ENCODE measurements around the gene GJB2.
A peak's percentile ranks its signal among the peaks of the same experiment; 100 is the strongest.

GJB2 gene

DNA sequence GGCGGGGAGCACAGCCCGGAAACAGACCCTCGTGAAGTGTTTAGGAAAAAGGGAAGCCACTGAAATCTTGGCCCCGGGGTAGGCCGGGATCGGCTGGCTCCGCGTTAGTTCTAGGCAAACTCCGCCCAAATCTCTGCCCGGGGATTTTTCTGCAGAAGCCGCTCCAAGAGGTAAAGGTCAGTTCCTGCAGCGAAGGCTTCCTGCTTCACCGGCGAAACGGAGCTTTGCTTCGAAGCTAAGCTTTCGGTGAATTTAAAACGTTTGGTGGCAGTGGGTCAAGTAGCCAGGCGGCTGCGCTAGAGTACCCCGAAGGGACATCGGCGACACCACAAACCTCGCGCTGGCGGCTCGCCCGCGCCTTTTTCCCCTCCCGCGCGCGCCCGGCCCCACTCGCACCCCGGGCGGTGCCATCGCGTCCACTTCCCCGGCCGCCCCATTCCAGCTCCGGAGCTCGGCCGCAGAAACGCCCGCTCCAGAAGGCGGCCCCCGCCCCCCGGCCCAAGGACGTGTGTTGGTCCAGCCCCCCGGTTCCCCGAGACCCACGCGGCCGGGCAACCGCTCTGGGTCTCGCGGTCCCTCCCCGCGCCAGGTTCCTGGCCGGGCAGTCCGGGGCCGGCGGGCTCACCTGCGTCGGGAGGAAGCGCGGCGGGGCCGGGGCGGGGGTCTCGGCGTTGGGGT lies 441 bp downstream of the GJB2 start:
- DNase-seq = peak; percentile 6

DNA sequence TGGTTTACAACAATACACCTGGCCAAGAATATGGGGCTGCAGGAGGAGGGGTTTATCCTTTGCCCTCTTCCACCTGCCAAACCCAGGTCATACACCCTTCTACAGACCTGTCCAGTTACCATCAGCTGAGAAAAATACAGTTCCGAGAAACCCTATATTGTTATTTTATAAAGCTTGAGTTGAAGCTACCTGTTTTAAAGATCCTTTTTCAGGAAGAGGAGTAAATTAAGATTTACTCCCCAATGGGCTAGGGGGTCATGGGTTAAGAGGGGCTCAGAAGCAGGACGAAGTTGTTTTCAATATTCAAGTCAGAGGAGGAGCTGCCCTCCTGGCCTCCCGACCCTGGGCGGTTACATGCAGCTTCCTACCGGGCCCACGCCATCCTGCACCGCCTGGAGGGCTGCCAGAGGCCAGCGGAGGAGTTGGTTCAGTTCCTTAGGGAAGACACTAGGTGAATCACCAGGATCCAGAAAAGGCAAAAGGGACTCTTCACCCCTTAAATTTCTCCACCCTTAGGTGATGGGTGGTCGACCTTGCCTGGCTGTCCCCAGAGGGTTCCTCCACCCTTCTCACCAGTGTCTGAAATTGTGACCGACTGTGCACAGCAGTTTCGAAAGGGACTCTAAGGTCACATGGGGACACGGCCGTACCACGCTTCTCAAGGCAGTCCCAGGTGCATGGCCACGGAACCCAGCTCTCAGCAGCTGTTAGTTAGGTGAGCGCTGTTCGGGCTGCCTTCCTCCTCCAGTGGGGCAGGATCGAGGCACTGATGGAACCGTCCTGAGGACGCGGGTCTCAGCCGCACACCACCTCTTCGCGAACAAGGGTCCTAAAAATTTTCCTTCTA lies 1.2 kb downstream of the GJB2 start:
- no peak for DNase-seq

DNA sequence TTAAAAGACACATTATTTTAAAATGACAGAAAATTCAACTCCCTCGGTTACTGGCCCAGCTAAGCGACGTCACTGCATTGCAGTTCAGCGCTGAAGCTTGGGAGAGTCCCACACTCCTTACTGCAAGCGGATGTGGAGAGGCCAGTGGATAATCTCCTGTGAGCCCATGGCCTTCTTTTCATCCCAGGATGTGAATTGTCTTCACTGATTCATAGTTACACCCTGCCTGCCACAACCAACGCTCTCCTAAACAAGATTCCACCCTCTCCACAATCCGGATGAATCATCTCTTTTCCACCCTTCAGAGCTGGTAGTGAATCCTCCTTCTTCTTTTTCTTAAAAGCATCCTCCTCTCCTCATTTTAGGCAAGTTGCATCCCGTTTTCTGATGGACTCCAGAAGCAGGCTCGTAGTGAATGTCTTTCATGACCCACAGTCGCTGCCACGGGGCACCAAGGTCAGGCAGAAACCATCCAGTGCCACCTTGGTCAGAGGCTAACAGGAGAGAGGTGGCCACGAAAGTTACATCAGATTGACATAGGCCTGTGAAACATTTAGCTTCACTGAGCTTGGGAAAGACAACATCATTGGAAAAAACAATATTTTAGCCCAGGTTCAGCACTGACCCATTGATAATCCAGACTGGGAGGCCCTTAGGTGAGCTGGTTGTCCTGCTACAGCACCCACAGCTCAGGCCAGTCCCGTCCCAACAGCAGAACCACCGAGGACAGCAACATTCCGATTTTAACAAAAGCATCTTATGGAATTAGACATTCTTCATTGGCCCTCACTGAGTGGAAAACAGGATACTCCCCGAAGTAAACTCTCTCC lies 2.0 kb downstream of the GJB2 start:
- no peak for DNase-seq

DNA sequence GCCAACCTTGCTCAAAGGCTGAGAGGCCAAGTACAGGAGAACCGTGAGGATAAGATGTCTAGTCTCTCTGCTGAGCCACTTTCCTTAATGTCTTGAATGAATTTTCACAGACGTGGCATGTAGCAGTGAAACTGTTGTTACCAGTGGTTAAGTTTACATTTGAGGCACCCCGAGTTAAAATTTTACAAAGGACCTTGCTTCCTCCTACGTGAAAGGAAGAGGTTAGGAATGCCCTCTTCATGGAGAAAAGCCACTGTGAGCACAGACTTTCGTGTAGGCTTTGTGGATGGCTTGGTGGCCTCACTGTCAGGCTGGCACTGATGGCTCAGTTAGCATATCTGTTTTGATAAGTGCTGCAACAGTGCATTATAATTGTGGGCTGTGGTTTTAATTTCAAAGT lies 2.7 kb downstream of the GJB2 start:
- DNase-seq = no peak

DNA sequence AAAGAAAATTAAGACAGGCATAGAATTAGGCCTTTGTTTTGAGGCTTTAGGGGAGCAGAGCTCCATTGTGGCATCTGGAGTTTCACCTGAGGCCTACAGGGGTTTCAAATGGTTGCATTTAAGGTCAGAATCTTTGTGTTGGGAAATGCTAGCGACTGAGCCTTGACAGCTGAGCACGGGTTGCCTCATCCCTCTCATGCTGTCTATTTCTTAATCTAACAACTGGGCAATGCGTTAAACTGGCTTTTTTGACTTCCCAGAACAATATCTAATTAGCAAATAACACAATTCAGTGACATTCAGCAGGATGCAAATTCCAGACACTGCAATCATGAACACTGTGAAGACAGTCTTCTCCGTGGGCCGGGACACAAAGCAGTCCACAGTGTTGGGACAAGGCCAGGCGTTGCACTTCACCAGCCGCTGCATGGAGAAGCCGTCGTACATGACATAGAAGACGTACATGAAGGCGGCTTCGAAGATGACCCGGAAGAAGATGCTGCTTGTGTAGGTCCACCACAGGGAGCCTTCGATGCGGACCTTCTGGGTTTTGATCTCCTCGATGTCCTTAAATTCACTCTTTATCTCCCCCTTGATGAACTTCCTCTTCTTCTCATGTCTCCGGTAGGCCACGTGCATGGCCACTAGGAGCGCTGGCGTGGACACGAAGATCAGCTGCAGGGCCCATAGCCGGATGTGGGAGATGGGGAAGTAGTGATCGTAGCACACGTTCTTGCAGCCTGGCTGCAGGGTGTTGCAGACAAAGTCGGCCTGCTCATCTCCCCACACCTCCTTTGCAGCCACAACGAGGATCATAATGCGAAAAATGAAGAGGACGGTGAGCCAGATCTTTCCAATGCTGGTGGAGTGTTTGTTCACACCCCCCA lies 3.8 kb downstream of the GJB2 start:
- DNase-seq = no peak

DNA sequence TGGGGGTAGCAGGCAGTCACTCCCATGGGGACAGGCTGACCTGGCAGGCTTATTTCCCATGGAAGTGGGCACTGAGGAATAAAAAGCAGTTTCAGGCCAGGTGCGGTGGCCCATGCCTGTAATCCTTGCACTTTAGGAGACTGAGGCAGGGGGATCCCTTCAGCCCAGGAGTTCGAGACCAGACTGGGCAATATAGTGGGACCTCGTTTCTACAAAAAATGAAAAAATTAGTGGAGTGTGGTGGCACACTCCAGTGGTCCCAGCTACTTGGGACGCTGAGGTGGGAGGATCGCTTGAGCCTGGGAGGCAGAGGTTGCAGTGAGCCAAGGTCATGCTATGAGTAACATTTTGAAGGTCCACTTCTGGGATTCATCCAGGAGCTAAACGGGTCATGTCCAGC lies 6.0 kb downstream of the GJB2 start:
- no peak for DNase-seq

DNA sequence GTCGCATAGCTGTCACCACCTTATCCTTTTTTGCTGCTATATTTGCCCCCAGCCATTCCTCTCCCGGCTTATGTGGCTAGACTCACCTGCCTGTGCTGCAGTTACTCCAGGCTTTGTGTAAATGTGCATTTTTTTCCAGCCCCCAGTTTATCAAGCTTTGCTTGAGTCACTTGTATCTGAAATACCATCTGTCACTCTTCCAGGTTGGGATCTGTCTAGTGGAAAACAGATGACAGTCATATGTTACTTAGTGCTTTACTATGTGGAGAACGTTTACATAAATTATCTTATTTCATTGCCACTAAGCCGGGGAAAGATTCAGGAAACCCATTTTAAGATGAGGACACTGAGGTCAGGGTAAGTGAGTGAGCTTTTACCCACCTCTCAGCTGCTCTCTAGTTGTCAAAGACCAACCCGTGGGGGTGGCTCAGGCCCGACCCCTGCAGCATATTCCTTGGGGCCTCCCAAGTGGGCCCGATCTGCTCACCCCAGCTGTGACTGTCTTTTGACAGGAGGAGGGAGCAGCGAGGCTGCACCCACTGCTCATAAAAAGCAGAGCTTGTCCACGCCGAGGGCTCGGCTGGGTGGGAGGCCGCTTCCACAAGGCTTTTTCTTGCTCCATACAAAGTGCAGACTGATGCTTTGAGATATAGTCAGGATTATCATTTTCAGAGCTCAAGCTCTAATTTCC lies 7.2 kb downstream of the GJB2 start:
- no peak for DNase-seq

DNA sequence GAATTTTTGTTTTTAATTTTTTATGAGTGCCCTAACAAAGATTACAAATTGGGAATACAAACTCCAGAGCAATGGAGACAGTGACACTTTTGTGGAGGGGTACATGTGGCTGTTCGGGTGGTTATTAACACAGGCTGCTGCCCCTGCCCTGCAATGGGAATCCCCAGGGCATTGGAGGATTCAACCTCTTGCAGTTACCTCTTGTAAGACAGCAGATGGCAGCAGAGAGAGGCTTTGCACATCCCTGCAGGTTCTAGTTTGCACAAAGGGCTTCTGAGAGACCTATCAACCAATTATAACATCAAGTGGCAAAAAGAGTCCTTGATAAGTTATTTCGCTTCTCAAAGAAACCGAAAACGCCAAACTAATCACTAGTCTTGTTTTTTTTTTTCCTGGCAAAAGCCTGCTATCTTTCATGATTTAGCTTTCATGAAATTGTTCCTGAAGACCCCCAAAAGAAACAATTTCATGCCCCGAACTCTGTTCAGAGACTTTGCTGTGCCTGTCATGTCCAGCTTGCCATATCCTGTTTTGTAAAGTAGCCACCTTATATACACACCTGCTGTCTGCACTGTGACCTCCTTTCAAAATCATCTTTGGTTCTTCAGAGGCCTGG lies 10.4 kb downstream of the GJB2 start:
- peak; percentile 29 for DNase-seq

DNA sequence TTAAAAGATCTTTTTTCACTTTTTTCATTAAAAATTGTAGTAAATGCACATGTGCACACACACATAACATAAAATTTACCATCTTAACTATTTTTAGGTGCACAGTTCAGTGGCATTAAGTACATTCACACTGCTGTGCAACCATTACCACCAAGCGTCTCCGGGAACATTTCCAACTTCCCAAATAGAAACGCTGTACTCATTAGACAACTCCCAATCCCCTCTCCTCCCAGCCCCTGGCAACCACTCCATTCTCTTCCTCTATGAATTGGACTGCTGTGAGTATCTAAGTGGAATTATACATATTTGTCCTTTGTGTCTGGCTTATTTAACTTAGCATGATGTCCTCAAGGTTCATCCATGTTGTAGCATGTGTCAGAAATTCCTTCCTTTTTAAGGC lies 11.6 kb downstream of the GJB2 start:
- DNase-seq = no peak

DNA sequence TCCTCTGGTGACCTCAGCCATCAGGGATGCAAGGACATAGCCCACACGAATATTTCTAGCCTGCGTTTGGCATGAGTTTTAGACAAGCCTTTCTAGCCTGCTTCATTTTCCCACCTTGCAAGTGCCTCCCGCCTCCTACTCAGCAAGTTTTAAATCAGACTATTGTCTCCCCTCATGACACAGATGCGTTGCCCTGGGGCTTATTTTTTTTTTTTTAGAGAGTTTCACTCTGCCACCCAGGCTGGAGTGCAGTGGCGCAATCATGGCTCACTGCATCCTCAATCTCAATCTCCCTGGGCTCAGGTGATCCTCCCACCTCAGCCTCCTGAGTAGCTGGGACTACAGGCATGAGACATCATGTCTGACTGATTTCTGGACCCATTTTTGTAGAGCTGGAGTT lies 14.6 kb downstream of the GJB2 start:
- no peak for DNase-seq

DNA sequence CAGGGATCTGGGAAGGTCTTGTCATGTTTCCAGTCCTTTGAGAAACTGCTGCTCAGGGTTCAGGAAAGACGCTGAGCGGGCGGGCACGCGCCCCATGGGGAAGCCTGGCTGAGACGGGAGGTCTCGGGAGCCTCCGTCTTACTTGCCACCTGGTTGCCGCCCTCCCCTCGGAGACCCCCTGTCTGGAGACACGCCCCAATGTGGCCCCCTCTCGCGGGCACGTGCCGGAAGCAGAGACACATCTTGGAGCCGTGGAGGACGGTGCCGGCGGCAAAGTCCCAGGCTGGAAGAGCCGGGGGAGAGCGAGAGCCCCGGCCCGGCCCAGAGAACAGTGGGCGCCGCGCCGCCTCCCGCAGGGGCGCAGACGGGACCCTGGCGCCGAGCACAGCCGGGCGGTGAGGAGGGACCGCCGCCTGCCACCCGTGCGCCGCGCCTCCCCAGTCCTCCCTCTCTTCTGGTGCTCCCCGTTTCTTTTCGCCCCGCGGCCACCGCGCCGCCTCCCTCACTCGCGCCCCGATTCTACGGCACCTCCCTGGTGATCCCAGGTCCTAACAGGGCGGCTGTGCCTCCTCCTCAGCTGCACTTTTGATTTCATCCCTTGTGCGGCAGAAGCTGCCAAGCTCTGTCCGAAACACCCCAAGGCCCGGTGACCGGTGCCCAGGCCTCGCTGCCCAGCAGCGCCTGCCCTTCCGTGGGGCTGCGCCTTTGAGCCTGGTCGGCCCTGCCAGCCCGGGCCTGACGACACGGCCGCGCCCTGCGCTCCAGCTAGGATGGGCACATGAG lies 15.5 kb downstream of the GJB2 start:
- no peak for DNase-seq

DNA sequence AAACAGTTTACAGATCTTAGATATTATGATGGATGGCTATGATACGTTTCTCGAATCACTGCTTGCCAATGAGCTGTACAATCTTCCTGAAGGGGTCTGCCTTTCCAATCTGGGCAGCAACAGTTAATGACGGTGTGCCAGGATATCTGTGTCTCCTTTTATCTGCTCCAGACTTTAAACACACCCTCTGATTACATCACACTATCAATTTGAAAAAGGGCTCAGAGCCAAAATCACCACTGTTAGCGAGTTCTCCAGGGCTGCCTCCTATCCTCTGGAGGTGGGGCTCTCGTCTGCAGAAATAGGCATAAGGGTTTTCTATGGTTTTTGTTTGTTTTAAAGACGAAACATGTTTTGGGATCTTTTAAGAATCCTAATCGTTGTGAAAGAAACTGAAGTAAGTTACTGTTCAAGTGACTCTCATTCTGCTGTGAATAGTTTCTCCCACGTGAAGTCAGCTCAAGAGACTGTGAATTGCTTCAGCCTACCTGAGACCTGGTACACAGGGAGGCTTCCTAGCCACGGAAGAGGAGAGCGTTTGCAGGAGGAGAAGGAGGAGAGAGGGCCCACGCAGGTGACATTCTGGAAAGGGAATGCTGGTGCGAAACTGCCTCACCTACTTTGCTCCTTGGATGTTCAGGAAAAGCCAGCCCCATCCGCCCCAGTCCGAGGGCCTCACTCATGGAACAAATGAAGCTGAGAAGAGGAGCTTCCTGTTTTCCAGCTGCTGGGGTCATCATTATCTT lies 16.7 kb downstream of the GJB2 start:
- no peak for DNase-seq

DNA sequence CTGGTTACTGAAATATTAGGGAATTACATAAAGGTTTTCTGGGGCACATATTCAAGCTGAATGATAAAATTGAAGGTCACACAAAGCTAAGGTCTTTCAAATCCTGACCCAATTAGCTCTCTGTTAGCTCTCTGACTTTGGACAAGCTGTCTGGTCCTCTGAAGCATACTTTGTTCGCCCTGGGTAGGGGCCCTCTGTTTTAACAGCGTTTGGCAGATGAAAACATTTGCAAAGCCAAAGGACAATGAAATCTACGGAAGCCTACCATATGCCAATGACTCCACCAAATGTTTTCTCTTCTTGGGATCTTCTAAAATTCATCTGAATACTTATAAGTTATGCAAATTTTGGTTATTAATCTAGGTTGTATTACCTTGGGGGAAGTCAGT lies 17.3 kb downstream of the GJB2 start:
- DNase-seq = no peak

DNA sequence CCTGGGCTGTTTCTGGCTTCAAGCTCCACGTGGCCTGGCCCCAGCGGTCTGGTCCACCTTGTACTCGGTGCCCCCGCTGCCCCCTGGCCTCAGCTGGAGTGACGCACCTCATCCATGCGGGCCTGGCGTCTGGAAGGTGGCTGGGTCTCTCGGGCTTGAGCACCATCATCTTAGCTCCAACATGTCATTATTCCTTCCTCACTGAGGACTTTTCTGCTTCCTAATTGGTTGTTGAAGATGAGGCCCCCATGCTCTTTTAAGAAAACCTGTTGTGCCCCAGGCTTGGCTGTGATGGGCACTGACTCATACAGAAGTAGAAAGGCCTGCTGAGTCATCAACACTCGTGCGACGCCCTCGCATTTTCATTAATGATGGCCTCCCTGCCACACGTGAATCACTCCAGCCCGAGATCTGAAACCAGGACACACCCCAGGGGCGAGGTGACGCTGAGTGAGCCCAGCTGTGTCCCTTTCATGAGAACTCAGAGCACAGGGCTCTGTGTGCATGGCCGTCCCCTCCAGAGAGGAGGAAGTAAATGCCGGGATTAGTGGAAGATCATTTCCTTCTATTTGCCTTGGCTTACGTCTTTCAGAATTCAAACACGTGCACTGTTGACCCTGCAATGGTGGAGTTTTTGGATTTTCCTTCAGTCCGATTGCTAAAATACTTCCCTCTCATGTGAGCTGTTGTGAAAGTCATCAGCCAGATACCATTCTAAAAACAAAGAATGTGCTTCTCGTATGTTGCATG lies 17.9 kb downstream of the GJB2 start:
- peak; percentile 68 for DNase-seq

DNA sequence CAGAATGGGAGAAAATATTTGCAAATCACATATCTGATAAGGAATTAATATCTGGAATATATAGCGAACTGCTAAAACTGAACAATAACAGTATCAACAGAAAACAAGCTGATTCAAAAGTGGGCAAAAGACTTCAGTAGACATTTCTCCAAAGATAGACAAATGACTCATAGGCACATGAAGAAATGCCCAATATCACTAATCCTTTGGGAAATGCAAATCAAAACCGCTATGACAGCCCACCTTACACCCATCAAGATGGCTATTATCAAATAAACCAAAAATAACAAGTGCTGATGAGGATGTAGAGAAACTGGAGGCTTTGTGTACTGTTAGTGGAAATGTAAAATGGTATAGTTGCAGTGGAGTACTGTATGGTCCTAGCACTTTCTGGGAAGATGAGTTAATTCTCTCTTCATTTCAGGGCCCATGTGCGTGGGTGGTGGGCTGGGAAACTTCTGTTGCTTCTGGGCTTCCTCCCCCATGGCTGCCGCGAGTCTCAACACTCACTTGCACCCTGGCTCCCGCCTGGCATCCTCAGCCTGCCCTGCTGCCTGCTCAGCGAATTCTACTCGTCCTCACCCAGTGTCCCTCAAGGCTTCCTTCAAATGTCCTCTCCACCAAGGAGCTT lies 19.5 kb downstream of the GJB2 start:
- no peak for DNase-seq

DNA sequence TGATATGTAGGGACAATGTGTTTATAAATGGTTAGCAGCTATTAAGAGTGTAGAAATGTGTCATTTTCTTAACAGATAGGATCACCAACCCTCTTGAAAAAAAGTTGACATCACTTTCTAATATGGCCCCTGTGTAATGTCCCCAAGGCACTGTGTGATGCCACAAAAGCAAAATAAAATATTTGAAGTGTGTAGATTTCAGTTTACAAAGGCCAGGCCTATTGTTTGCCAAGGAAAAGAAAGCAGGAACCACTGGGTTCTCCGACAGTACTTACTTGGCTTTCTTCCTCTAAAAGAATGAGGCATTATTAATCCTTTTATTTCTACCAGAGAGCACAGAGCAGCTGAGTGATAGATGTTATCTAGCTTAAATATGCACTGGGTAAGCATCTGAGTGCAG lies 21.4 kb downstream of the GJB2 start:
- DNase-seq = no peak

DNA sequence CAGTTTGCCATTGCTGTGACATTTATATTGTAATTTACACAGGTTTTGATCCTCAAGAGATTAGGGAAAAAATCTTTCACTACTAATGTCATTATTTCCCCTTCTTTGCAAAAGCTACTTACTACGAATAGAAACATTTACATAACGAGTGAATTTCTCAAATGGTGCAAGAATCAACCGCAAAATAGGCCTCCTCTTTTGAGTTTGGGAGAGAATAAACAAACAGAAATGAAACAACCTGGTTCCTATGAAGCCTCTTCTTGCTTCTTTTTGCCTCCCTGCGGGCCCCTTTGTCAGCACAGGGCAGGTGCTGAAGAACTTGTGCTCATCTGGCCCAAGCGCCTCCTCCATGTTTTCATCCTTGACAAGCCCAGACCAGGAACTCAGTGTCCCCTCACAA lies 21.8 kb downstream of the GJB2 start:
- no peak for DNase-seq

DNA sequence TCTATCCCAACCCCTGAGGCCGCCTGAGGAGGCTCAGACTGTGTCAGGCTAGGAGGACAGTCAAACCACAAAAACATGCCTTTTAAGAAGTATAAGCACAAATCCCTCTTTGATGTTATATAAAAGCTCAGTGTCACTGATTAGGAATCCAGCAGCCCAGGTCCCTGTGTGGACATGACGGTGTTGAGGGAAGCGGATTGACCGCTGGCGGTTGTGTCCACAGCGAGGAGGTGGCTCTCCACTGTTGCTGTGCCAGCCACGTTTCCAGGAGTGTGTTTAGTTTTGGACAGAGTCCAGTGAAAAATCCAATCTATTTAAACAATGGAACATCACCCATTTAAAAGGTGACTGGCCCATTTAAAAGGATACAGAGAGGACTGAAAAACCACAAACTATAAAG lies 24.3 kb downstream of the GJB2 start:
- DNase-seq = no peak

Measured in stimulated activated CD4-positive, alpha-beta T cell treated with anti-CD3 and anti-CD28 coated beads, Interleukin-12 subunit alpha, Interleukin-12 subunit beta, amount 100 ng/mL, for 4 hours (primary cell).